HEK293T (cell line): ENCODE measurements around the gene KMT2C.
A peak's percentile ranks its signal among the peaks of the same experiment; 100 is the strongest.

Experiments
- CTCF ChIA-PET: fragments of 350-600 bp; formaldehyde crosslinking; extraction: SDS; loops from one replicate; lab custom pipeline; 2021; ENCODE audit warnings: antibody characterized with exemption, inconsistent platforms; lab: Yijun Ruan, JAX
- POLR2A ChIA-PET: fragments of 350-600 bp; formaldehyde crosslinking; extraction: SDS; loops from one replicate; lab custom pipeline; 2020; ENCODE audit warnings: antibody characterized with exemption, inconsistent platforms; lab: Yijun Ruan, JAX
- DNase-seq: peaks from one replicate; pipeline ENCODE4 v3.0.0; 2012; ENCODE audit warnings: mixed read lengths; ENCODE audit errors: extremely low spot score
- ARNT ChIP-seq: fragments of 450-650 bp; IDR thresholded peaks from 2 replicates; pipeline ENCODE4 v1.6.1; 2017; ENCODE audit warnings: mild to moderate bottlenecking
- BHLHE40 ChIP-seq: fragments of 450-650 bp; IDR thresholded peaks from 2 replicates; pipeline ENCODE4 v1.6.1; 2016; ENCODE audit warnings: mild to moderate bottlenecking, moderate library complexity, borderline replicate concordance
- CTBP1 ChIP-seq: fragments of 450-650 bp; IDR thresholded peaks from 2 replicates; pipeline ENCODE4 v1.6.1; 2016; ENCODE audit warnings: borderline replicate concordance
- ELF4 ChIP-seq: fragments of 450-650 bp; IDR thresholded peaks from 2 replicates; pipeline ENCODE4 v1.6.1; 2017; ENCODE audit warnings: antibody characterized with exemption
- FOXA1 ChIP-seq: fragments of 450-650 bp; IDR thresholded peaks from 2 replicates; pipeline ENCODE4 v1.6.1; 2016; ENCODE audit warnings: mild to moderate bottlenecking
- FOXK2 ChIP-seq: fragments of 450-650 bp; IDR thresholded peaks from 2 replicates; pipeline ENCODE4 v1.6.1; 2016; ENCODE audit warnings: mild to moderate bottlenecking
- FOXM1 ChIP-seq: fragments of 450-650 bp; IDR thresholded peaks from 2 replicates; pipeline ENCODE4 v1.6.1; 2017; ENCODE audit warnings: mild to moderate bottlenecking, borderline replicate concordance
- HDGF ChIP-seq: fragments of 450-650 bp; IDR thresholded peaks from 2 replicates; pipeline ENCODE4 v1.6.1; 2017; ENCODE audit warnings: antibody characterized with exemption, borderline replicate concordance
- L3MBTL2 ChIP-seq: fragments of 450-650 bp; conservative IDR thresholded peaks from 2 replicates; pipeline ENCODE4 v1.6.1; 2016; ENCODE audit warnings: mild to moderate bottlenecking
- LEF1 ChIP-seq: fragments of 450-650 bp; IDR thresholded peaks from 2 replicates; pipeline ENCODE4 v1.6.1; 2017; ENCODE audit warnings: mild to moderate bottlenecking, borderline replicate concordance
- NFRKB ChIP-seq: fragments of 450-650 bp; IDR thresholded peaks from 2 replicates; pipeline ENCODE4 v1.6.1; 2016; ENCODE audit warnings: mild to moderate bottlenecking, moderate library complexity
- SP1 ChIP-seq: fragments of 450-650 bp; IDR thresholded peaks from 2 replicates; pipeline ENCODE4 v1.6.1; 2017
- SUZ12 ChIP-seq: fragments of 450-650 bp; IDR thresholded peaks from 2 replicates; pipeline ENCODE4 v1.6.1; 2016; ENCODE audit warnings: mild to moderate bottlenecking
- TARDBP ChIP-seq: fragments of 450-650 bp; IDR thresholded peaks from 2 replicates; pipeline ENCODE4 v1.6.1; 2016
- ZNF384 ChIP-seq: fragments of 450-650 bp; IDR thresholded peaks from 2 replicates; pipeline ENCODE4 v1.6.1; 2016
- TF ChIP-seq, protein P1 (sequence below): fragments of 450-650 bp; IDR thresholded peaks from 2 replicates; pipeline ENCODE4 v1.6.1; 2016

Gene KMT2C

DNA sequence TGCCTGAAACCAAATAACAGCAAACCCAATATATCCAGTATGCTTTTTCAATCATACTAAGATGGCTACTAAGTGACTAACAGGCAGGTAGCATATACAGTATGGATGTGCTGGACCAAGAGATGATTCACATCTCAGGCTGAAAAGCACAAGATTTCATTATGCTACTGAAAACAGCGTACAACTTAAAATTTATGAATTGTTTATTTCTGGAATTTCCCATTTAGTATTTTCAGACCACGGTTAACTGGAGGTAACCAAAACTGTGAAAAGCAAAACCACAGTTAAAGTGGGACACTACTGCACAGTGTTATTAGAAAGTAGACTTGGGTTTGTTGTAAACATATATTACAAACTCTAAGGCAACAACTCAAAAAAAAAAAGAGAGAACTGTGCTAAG, 91.5 kb downstream of the KMT2C start:
- ChIA-PET CTCF (no interaction called here), POLR2A (no interaction called here)
- TF ChIP-seq NFRKB = no peak
- TF ChIP-seq L3MBTL2 = no peak
- TF ChIP-seq CTBP1 = no peak
- TF ChIP-seq LEF1 = no peak
- no peak for TF ChIP-seq ELF4
- no peak for TF ChIP-seq ARNT
- TF ChIP-seq BHLHE40 = no peak
- TF ChIP-seq SP1 = no peak
- no peak for TF ChIP-seq FOXK2
- no peak for TF ChIP-seq SUZ12
- no peak for DNase-seq

DNA sequence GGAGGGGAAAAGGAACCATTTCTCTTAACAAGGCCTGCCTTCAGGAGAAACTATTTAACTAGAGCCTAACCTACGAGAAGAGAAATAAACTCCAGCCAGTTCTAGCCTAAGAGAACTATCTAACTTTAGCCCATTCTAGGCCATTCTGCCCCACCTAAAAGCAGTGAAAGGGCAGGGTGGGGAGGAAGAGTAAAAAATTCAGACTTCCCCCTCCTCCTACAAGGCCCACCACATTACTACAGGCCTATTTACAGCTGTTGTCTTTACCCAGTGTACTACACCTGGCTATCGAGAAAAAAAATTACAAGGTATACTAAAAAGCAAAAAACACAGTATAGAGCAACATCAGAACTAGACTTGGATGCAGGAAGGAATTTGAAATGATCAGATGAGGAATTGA, 93.0 kb downstream of the KMT2C start:
- POLR2A ChIA-PET = interaction anchor here (1.9 kb wide), 1 partner anchor 91 kb away, joined by 5 read pairs; no protein-coding TSS in a partner anchor
- TF ChIP-seq L3MBTL2 (no peak), SP1 (no peak), NFRKB (no peak), SUZ12 (no peak), FOXM1 (no peak), ARNT (no peak), BHLHE40 (no peak), CTBP1 (no peak), TARDBP (no peak), LEF1 (no peak), ZNF384 (no peak), ELF4 (no peak), FOXK2 (no peak), FOXA1 (no peak), HDGF (no peak)
- TF ChIP-seq, protein P1, sequence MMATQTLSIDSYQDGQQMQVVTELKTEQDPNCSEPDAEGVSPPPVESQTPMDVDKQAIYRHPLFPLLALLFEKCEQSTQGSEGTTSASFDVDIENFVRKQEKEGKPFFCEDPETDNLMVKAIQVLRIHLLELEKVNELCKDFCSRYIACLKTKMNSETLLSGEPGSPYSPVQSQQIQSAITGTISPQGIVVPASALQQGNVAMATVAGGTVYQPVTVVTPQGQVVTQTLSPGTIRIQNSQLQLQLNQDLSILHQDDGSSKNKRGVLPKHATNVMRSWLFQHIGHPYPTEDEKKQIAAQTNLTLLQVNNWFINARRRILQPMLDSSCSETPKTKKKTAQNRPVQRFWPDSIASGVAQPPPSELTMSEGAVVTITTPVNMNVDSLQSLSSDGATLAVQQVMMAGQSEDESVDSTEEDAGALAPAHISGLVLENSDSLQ = no peak
- CTCF ChIA-PET = interaction anchor here (0.6 to 2.2 kb wide), 4 partner anchors 52 to 364 kb away, joined by 4 to 13 read pairs (median 8); no protein-coding TSS in a partner anchor
- no peak for DNase-seq

DNA sequence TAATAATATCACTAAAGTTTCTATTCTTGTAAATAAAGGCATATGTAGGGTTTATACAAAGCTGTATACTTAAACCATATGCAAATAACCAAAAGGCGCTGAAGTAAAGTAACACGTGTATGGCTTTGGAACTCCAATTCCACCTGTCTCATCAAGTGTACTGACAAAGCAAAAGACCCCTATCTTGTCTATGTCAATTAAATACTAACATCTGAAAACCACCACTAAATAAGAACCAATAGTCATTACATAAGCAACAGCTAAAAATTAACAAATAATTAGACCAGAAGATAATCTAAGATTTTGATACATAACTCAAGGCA, 93.9 kb downstream of the KMT2C start:
- CTCF ChIA-PET = interaction anchor here (1.0 to 2.2 kb wide), 8 partner anchors 13 to 364 kb away, joined by 3 to 13 read pairs (median 4); no protein-coding TSS in a partner anchor
- TF ChIP-seq BHLHE40 (no peak), FOXM1 (no peak), FOXA1 (no peak), SUZ12 (no peak), ARNT (no peak)
- POLR2A ChIA-PET = interaction anchor here (0.6 to 1.9 kb wide), 5 partner anchors 26 to 301 kb away, joined by 3 to 5 read pairs (median 4); no protein-coding TSS in a partner anchor
- DNase-seq = no peak

DNA sequence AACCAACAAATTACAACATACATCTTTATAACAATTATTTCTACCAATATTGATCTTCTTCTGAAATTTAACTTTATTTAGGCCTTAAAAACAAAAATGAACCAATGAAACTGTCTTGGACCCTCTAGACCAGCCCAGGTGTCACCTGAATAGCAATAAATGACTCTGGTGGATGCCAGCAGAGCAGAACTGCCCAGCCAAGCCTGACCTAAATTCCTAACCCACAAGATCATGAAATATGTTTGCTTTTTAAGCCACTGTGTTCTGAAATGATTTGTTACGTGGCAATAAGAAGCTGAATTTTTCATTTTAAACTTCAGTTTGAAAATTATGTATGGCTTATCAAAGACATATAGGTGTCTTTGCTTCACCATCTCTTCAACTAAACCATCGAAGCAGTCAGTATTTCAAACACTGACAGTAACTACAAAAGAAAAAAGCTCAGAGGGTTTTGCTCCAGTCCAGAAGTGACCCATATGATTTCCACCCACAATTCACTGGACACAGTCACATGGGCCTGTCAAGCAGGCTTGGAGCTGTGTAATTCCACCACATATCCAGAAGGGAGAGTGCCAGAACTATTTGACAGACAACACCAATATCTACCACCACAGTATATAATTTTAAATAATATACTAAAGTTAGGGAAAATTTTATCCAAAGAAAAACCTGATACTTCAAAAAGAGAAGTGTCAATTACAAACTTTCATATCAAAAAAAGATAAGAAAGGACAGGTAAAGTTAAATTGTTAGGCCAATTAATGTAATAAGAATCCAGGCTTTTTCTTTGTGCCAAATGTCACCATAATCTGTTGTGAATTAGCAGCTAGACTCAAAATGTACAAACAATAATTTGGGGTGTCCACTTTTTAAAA, 94.5 kb downstream of the KMT2C start:
- POLR2A ChIA-PET = interaction anchor here (0.6 to 1.9 kb wide), 6 partner anchors 25 to 302 kb away, joined by 3 to 5 read pairs (median 4); no protein-coding TSS in a partner anchor

DNA sequence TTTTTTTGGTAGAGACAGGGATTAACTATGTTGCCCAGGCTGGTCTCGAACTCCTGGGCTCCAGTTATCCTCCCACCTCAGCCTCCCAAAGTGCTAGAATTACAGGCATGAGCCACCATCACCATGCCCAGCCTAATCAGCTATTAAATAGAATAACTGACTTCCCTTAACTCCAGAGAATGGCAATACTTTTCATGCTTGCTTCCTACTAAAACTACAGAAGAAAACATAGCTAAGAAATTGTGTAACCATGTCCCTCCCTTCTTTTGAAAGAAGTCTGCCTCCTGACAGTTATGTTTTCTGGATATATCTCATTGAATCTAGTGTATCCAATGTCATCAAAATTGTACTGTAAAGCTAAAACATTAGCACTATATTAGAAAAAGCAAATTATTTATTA, 95.6 kb downstream of the KMT2C start:
- CTCF ChIA-PET = interaction anchor here (0.6 kb wide), 1 partner anchor 13 kb away, joined by 4 read pairs; no protein-coding TSS in a partner anchor
- POLR2A ChIA-PET = interaction anchor here (1.3 kb wide), 2 partner anchors 95 to 123 kb away, joined by 4 read pairs; no protein-coding TSS in a partner anchor
- no peak for DNase-seq
- TF ChIP-seq ARNT (no peak), FOXM1 (no peak), L3MBTL2 (no peak), SUZ12 (no peak), BHLHE40 (no peak), HDGF (no peak), FOXA1 (no peak), LEF1 (no peak)
- TF ChIP-seq, protein P1 = no peak

More for the DNA sequence above, 94.5 kb downstream of the KMT2C start:
- DNase-seq = peak; percentile 76
- CTCF ChIA-PET = interaction anchor here (0.5 to 2.2 kb wide), 12 partner anchors 13 to 365 kb away, joined by 3 to 13 read pairs (median 4); no protein-coding TSS in a partner anchor
- TF ChIP-seq, protein P1 = peak; percentile 63
- no peak for TF ChIP-seq ARNT

DNA sequence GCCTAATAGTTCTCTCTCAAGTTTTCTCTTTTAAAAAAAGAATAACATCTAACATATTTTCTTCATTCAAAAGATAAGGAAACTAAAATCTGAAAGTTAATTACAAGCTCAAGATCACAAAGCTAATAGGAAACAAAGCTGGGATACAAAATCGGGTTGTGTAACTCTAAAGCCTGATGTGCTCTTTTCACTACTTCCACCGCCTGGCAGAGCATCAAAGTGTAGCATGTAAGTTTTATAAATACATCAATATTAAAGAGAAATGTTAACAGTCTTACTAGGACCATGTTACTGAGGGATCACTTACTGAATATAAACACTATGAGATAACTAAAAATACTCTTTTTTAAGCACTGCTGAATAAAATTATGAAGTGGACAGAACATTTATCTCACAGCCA, 97.2 kb downstream of the KMT2C start:
- TF ChIP-seq FOXK2 (no peak), FOXM1 (no peak), ARNT (no peak), HDGF (no peak), ELF4 (no peak), NFRKB (no peak), SP1 (no peak), FOXA1 (no peak), LEF1 (no peak)
- TF ChIP-seq, protein P1 = no peak
- DNase-seq = no peak
- CTCF ChIA-PET = interaction anchor here (1.1 kb wide), 1 partner anchor 368 kb away, joined by 5 read pairs; no protein-coding TSS in a partner anchor
- POLR2A ChIA-PET = no interaction called here
